ENCODE data around the gene METTL8.
"Not testable (repeated sequence)": the region's sequence is repeated elsewhere in the genome, so short reads cannot be mapped to it uniquely, and the experiment has no call there.

Gene METTL8

GRCh38 chr2:171430516-171431410, 3.0 kb downstream of the METTL8 start:
- DNase-seq (ENCODE audit: low spot score): no peak

DNA sequence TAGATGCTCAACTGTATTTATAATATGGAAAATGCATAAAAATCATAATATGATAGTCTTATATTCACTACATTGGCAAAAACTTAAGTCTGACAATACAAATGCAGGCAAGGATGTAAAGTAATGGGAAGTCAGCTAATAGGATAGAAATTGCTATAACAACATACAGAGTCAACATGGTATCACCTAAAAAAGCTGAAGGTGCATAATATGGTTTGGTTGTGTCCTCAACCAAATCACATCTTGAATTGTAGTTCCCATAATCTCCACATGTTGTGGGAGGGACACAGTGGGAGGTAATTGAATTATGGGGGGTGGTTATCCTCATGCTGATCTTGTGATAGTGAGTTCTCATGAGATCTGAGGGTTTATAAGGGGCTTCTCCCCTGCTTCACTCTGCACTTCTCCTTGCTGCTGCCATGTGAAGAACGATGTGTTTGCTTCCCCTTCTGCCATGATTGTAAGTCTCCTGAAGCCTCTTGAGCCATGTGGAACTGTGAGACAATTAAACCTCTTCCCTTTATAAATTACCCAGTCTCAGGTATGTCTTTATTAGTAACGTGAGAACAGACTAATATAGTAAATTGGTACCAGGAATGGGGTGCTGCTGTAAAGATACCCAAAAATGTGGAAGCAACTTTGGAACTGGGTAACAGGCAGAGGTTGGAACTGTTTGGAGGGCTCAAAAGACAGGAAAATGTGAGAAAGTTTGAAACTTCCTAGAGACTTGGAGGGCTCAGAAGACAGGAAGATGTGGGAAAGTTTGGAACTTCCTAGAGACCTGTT, 10.9 kb downstream of the METTL8 start:
- not testable (repeated sequence) for DNase-seq (ENCODE audit: low spot score)

GRCh38 chr2:171420728-171421563, 12.8 kb downstream of the METTL8 start:
- DNase-seq (ENCODE audit: low spot score): no peak

DNA sequence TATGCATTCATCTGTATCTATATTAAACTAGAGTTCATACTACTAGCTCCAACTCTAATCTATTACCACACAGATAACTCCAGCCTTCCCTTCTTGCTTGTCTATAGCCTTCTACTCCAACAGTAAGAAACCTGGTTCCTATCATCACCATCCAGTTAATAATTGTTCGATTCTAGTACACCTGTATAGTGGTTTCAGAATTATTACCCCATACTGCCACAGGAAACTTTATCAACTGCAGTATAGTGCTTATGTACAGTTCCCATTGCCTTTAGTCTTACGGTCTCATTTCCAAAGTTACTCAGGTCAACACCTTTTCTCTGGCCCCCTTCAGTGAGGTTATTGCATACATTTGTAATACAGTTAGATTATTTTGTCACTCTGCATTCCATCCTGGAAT, 14.5 kb downstream of the METTL8 start:
- no peak for DNase-seq (ENCODE audit: low spot score)

DNA sequence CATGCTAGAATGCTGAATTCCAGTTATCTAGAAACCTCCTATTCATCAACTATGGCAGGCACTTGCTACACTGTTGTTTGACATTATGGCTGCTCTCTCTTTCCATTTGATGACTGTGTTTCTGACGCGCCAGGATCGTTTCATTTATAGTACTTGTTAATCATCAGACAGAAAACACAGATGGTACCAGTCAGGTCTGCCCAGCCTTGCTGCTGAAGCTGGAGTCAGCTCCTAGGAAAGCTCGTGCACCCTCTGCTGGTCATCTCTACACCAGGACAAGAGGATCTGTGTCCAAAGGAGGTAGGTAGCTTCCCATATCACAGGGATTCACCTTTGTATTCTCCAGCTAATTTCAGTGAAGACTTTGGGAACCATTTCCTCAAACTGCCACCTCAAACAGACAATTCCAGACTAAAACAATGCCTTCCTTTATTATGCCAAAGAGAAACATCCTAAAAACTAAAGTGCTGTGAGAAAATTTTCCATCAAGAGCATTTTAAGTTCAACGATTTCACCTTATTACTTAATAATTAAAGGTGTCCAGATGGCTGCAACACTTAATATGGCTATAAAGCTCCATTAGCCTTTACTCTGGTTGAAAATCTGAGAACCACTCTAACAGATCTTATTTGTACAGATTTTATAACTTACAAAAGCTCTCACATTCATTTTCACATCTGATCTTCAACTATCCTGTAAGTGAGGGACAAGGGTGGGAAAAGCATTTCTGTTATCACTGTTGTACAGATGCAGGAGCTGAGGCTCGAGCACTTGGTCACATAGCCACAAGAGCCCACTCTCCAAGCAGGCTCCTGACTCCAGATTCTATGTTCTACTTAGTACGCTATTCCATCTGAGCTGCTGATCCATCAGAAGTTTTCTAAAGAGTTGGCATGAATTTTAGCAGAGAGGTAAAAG, 17.5 kb downstream of the METTL8 start:
- peak; percentile 77 for DNase-seq (ENCODE audit: low spot score)

GRCh38 chr2:171414645-171415044, 19.1 kb downstream of the METTL8 start:
- DNase-seq (ENCODE audit: low spot score): not testable (repeated sequence)

DNA sequence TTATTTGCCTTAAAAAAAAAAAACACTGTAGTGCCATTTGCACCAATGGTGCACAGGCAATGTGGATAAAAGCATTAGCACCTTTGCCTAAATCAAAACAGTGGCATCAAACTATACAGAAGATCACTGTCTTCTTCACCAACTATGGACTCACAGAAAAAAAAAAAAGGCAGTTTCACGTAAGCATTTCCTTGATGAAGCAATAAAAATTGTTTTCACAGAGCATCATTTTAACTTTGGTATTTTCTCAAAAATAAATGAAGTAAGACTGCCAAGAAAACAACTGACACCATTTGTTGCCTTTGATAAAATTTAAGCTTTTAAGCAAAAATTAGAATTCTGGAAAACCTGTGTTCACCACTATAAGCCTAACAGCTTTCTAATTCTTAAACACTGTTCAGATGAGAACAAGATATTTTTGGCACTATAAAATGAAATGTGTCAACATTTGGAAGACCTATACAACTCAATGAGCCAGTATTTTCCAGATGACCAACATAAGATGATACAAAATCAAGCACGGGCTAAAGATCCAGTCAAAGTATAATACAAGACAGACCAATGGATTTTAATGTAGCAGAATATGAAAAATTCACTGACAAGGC, 21.1 kb downstream of the METTL8 start:
- no peak for DNase-seq (ENCODE audit: low spot score)

DNA sequence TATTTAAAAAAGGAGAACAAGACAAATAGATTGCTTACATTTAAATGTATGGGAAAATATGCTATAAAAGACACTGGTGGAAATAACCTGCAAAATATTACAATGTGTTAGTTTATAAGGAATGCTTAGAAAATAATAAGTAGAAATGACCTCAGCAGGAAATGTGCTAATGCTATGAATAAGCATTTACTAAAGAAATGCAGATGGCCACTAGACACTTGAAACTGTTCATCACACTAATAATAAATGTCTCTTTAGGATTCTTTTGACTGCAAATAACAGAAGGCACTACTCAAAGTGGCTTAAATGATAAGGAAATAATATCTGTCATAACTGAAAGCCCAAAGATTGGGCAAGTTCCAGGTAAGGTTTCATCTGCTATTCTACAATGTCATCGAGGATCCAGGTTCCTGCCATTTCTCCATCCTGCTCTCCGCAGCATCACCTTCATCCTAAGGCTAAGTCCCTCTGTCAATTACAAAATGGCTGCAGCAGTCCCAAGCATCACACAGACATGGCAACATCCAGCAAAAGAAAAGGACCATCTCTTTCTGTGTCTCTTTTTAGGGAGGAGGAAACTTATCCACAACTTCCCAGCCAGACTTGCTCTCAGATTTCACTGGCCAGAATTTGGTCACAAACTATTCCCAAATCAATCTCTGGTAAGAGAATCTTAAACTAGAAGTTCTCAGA, 21.9 kb downstream of the METTL8 start:
- DNase-seq (ENCODE audit: low spot score): no peak

DNA sequence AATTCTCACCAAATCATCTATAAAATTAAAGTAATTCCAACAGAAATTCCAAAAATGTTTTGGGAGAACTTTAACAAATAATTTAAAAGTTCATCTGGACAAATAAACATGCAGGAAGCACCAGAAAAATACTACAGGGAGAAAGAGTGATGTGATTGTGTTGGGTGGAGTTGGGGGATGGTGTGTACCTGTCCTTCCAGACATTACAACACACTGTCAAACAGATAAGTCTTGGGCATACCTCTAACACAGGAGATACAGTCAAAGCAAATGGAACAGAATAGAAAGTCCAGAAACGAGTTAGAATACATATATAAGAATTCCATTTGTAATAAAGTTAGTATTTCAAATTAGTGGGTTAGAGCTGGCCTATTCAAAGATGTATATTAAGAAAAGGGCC, 22.6 kb downstream of the METTL8 start:
- no peak for DNase-seq (ENCODE audit: low spot score)

DNA sequence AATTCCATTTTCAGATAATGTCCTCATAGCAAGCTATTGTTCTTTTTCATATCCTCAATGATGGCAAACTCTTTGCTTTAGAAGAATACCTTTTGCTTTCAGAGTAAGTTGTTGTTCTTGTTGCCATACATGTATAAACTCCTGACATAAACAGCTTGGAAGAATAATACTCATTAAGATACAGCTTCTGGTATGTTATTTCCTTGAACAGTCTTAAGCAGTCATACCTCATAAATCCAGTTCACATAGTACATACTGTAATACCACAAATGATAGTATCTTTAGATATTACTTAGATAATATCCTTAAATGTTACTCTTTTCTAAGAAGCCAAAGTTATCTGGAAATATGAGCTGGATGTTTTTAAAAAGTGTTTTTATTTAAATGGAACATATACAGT, 23.2 kb downstream of the METTL8 start:
- DNase-seq (ENCODE audit: low spot score): no peak

- no peak for DNase-seq (ENCODE audit: low spot score)
Observed at GRCh38 chr2:171410101-171410500, 23.7 kb downstream of the METTL8 start.

DNA sequence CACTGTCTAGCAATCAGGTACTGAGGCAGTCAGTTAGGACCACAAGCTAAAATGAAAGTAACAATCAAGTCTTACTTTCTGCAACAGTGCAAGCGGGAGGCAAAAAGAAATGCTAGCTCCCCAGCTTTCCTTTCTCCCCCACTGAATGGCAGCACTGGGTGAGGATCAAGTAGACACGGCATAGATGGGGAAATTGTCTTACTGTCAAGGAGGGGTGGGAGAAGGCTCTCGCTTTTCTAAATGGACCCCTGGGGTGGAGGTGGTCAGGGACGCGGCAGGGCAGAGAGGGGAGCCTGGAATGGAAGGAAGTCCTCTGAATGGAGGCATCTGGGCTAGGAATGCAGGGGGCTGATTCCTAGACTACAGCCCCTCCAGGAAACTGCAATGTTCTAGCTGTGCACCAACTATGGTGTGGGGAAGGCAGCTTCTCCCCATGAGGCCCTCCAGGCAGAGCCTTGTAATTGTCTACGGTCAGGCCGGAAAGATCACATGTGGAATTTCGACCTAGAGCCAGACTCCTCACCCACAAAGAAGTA, 24.3 kb downstream of the METTL8 start:
- DNase-seq (ENCODE audit: low spot score): peak; percentile 15

DNA sequence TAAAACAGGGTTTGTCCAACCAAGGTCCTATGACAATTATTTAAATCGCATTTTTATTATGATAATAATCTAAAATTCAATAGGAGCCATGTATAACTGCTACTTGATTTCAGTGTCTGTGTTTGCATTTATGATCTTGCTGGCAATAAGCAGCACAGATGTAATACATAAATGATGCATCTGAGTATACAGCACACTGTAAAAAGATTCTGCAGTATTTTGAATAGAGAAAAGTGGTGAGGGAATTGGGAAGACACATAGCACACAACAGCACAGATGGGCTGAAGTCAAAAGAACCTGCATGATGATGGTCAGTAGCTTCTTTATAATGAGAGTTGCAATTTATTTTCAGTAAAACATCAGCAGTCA, 26.1 kb downstream of the METTL8 start:
- DNase-seq (ENCODE audit: low spot score): no peak

- DNase-seq (ENCODE audit: low spot score): no peak
Observed at GRCh38 chr2:171407030-171407675, 26.6 kb downstream of the METTL8 start.

- no peak for DNase-seq (ENCODE audit: low spot score)
Observed at GRCh38 chr2:171406044-171406443, 27.7 kb downstream of the METTL8 start.

- DNase-seq (ENCODE audit: low spot score): no peak
Observed at GRCh38 chr2:171405546-171405945, 28.2 kb downstream of the METTL8 start.

DNA sequence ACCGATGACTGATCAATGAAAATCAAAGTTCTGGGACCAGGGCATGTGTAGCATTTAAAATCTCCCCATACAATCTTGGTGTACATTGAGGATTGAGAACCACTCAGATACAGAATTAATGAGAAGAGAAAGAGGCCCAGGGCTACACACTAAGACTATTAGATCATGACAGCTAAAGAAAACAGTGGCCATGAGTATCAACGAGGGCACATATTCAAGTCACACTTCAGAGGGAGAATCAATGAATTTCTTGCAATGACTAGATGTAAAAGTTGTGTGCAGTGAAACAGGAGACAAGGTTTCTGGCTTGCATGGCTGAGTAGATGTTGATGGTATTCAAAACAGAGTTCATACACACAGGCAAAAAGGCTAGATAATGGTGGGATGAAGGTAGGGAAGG, 29.1 kb downstream of the METTL8 start:
- DNase-seq (ENCODE audit: low spot score): no peak

DNA sequence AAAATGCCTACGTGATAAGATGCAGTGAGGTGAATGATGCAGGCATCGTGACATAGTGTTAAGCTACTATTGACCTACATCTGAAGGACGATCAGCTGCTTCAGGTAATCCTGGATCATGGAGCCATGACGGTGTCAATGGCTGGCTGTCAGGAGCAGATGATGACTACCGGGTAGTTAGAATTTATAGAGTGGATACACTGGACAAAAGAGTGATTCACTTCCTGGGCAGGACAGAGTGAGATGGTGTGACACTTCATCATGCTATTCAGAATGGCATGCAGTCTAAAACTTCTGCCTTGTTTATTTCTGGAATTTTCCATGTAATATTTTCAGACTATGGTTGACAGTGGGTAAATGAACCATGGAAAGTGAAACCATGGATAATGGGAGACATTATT, 29.5 kb downstream of the METTL8 start:
- DNase-seq (ENCODE audit: low spot score): peak; percentile 45

DNA sequence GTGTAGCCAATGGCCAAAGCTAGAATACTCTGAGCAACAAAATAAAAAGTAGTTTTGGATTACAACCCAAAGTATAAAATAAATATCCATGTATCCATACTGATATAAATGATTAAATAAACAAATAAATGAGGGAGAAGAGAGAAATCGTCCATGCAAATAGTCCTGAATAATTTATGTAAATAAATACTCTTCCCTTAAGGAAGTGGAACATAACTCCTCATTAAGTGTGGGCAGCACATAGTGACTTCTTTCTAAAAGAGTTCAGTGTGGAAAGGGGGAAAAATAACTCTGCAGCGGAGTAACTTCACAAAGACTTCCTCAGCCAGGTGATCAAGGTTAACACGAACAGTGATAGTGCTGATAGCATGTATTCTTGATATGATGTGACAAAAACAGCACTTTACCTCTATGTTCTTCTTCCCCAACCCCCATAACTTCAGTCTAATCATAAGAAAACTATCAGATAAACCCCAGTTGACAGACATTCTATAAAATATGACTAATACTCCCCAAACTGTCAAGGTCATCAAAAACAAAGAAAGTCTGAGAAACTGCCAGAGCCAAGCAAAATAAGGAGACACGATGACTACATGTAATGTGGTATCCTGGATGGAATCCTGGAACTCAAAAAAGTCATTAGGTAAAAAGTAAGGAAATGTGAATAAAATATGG, 30.7 kb downstream of the METTL8 start:
- no peak for DNase-seq (ENCODE audit: low spot score)

All from AG08396 (cell line).